Transverse colon (tissue), 4 donors: ENCODE data around the gene EPN2.

Source experiments
- CTCF ChIP-seq, 5 experiments: fragments of 200-600 bp in 3 of 5; fragments of 450-650 bp in 2 of 5; sonication (generic) in 3 of 5; IDR thresholded peaks; 1 replicate in 2 of 5; 2 replicates in 3 of 5; pipeline ENCODE4 v1.5.1; 2016 to 2017; ENCODE audit warnings: antibody characterized with exemption in 5 of 5, inconsistent platforms in 3 of 5, mild to moderate bottlenecking in 2 of 5, moderate library complexity in 1 of 5
- EP300 ChIP-seq: sonication (generic); formaldehyde crosslinking; IDR thresholded peaks from one replicate; pipeline ENCODE4 v1.6.1; 2017; ENCODE audit warnings: antibody characterized with exemption, low read depth
- POLR2A ChIP-seq: fragments of 450-650 bp; IDR thresholded peaks from one replicate; pipeline ENCODE4 v1.6.1; 2016; ENCODE audit warnings: antibody characterized with exemption, mild to moderate bottlenecking, moderate library complexity
- POLR2AphosphoS5 ChIP-seq, 3 donors: sonication (generic); formaldehyde crosslinking; IDR thresholded peaks; one replicate each; pipeline ENCODE4 v1.6.1; 2016; ENCODE audit warnings: antibody characterized with exemption in 3 of 3

DNA sequence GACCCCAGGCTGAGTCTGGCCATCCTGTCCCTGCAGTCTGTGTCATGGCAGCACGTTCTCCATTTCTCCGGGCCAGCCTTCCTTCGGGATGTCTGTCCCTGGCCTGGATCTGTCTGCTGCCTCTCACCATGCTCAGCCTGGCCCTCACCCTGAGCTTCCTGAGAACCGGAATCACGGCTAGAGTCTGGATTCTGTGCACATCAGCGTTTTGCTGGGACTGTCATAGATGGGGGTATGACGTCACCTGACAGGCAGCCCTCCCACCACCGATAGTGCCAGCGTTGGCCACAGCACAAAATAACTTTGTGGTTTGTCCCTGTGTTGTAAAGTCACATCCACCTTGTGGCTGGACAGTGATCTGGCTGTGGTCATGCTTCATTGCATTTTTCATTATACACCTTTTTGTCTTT is 66.2 kb downstream of the EPN2 start:
- TF ChIP-seq POLR2A: no peak
- no peak for TF ChIP-seq CTCF (IDR thresholded peaks at IDR 0.05)
- no peak for TF ChIP-seq POLR2AphosphoS5 (IDR thresholded peaks at IDR 0.05)
- TF ChIP-seq EP300: no peak
